HCT116 (cell line): ENCODE results near the gene EFNB1. TPM values are rescaled to one million over a fixed set of nuclear protein-coding genes. Genes with fewer than 3 reads are reported as not detected.

ENCODE experiments used
- ATAC-seq: fragments of 200-7000 bp; cut with Tn5 transposase; 2 replicates; pipeline ENCODE4 v1.9.1; 2020; ENCODE audit warnings: mild to moderate bottlenecking, moderate library complexity
- BruUV-seq: library from RNA; stranded (reverse); fragments of 400-500 nt; replicated peaks from 2 replicates; lab custom pipeline; 2021; lab: Mats Ljungman, UMichigan
- CTCF ChIA-PET: fragments of 300-600 bp; sonication (Branson Sonifier 250); formaldehyde crosslinking; loops from one replicate; lab custom pipeline; 2021; ENCODE audit warnings: antibody characterized with exemption; lab: Charles Lee
- POLR2A ChIA-PET: fragments of 300-600, 350-600 bp; sonication (Branson Sonifier 250); formaldehyde crosslinking; loops from one replicate; lab custom pipeline; 2021; ENCODE audit warnings: antibody characterized with exemption; lab: Charles Lee
- RAD21 ChIA-PET, 2 experiments: fragments of 300-600 bp; sonication (Branson Sonifier 250); formaldehyde crosslinking; loops; one replicate each; lab custom pipeline; 2023; ENCODE audit warnings: low total read pairs in 2 of 2; ENCODE audit not compliant: uncharacterized antibody in 2 of 2, unreplicated experiment in 2 of 2, low non-redundant PET in 1 of 2; lab: Charles Lee
- DNase-seq: peaks from one replicate; pipeline ENCODE4 v3.0.0-alpha.2; 2010; ENCODE audit warnings: low read depth, low spot score
- H2AFZ ChIP-seq: fragments of 200-600 bp; shearing (Covaris generic), sonication (generic); 2 replicates; pipeline ENCODE4 v1.6.1; 2017; ENCODE audit warnings: low read depth, mixed run types, mixed read lengths, antibody characterized with exemption, low read length; ENCODE audit not compliant: poor library complexity, severe bottlenecking
- H3K27ac ChIP-seq: 2 replicates; pipeline ENCODE4 v1.5.1; 2012; ENCODE audit warnings: low read depth, low read length
- H3K27me3 ChIP-seq: fragments of 200-600 bp; sonication (generic); 2 replicates; pipeline ENCODE4 v1.6.1; 2016; ENCODE audit warnings: mixed run types, low read length, mixed read lengths; ENCODE audit not compliant: insufficient read depth
- H3K36me3 ChIP-seq, 2 experiments: fragments of 200-500 bp in 1 of 2; fragments of 200-600 bp in 1 of 2; sonication (Bioruptor generic) in 1 of 2; sonication (generic) in 1 of 2; 2 replicates each; pipeline versions ENCODE4 v1.5.1 to v1.6.1; 2014 to 2016; ENCODE audit warnings: low read length in 2 of 2, inconsistent platforms in 1 of 2, mixed read lengths in 1 of 2, mixed run types in 1 of 2; ENCODE audit not compliant: insufficient read depth in 2 of 2, control insufficient read depth in 1 of 2
- H3K4me1 ChIP-seq, 2 experiments: fragments of 200-600 bp in 1 of 2; sonication (generic) in 1 of 2; 2 replicates each; pipeline versions ENCODE4 v1.5.1 to v1.6.1; 2012 to 2017; ENCODE audit warnings: low read length in 2 of 2, inconsistent platforms in 1 of 2, mild to moderate bottlenecking in 1 of 2, mixed read lengths in 1 of 2, mixed run types in 1 of 2, moderate library complexity in 1 of 2; ENCODE audit not compliant: insufficient read depth in 2 of 2, control insufficient read depth in 1 of 2
- H3K4me2 ChIP-seq: fragments of 200-600 bp; sonication (generic); 2 replicates; pipeline ENCODE4 v1.6.1; 2017; ENCODE audit warnings: mixed run types, low read length, mixed read lengths
- H3K4me3 ChIP-seq, 2 experiments: fragments of 200-600 bp in 1 of 2; sonication (generic) in 1 of 2; replicated peaks in 1 of 2; 2 replicates each; pipeline ENCODE4 v1.5.1; 2011 to 2016; ENCODE audit warnings: low read length in 2 of 2, control low read depth in 1 of 2, low read depth in 1 of 2, mild to moderate bottlenecking in 1 of 2, mixed read lengths in 1 of 2, mixed run types in 1 of 2
- H3K79me2 ChIP-seq: fragments of 200-600 bp; sonication (generic); 2 replicates; pipeline ENCODE4 v1.6.1; 2017; ENCODE audit warnings: mild to moderate bottlenecking, mixed run types, low read length, moderate library complexity, mixed read lengths; ENCODE audit not compliant: insufficient read depth
- H3K9ac ChIP-seq: fragments of 200-600 bp; sonication (generic); 2 replicates; pipeline ENCODE4 v1.6.1; 2016; ENCODE audit warnings: low read length, mixed read lengths
- H3K9me2 ChIP-seq: fragments of 200-600 bp; sonication (generic), shearing (Covaris generic); 2 replicates; pipeline ENCODE4 v1.6.1; 2017; ENCODE audit warnings: mixed run types, mild to moderate bottlenecking, moderate library complexity; ENCODE audit not compliant: insufficient read depth
- H3K9me3 ChIP-seq, 2 experiments: fragments of 200-500 bp in 1 of 2; fragments of 200-600 bp in 1 of 2; sonication (Bioruptor generic) in 1 of 2; sonication (generic) in 1 of 2; 2 replicates each; pipeline ENCODE4 v1.6.1; 2014 to 2017; ENCODE audit warnings: low read length in 2 of 2, mixed read lengths in 2 of 2, inconsistent platforms in 1 of 2, low read depth in 1 of 2, mild to moderate bottlenecking in 1 of 2, mixed run types in 1 of 2, moderate library complexity in 1 of 2; ENCODE audit not compliant: control insufficient read depth in 1 of 2, insufficient read depth in 1 of 2
- H4K20me1 ChIP-seq: fragments of 200-600 bp; sonication (generic), shearing (Covaris generic); 2 replicates; pipeline ENCODE4 v1.6.1; 2017; ENCODE audit warnings: mixed run types, mild to moderate bottlenecking, moderate library complexity; ENCODE audit not compliant: insufficient read depth
- CBX3 ChIP-seq: IDR thresholded peaks from 2 replicates; pipeline ENCODE4 v1.6.1; 2012; ENCODE audit warnings: low read depth
- CEBPB ChIP-seq: IDR thresholded peaks from 2 replicates; pipeline ENCODE4 v1.6.1; 2012; ENCODE audit warnings: low read depth
- EGR1 ChIP-seq: IDR thresholded peaks from 2 replicates; pipeline ENCODE4 v1.6.1; 2012; ENCODE audit warnings: low read depth
- ELF1 ChIP-seq: IDR thresholded peaks from 2 replicates; pipeline ENCODE4 v1.6.1; 2012; ENCODE audit warnings: low read depth, borderline replicate concordance
- EZH2 ChIP-seq: fragments of 200-600 bp; sonication (generic); IDR thresholded peaks from 2 replicates; pipeline ENCODE4 v1.6.1; 2017; ENCODE audit warnings: antibody characterized with exemption, mixed run types
- EZH2phosphoT487 ChIP-seq: fragments of 200-600 bp; IDR thresholded peaks from 2 replicates; pipeline ENCODE4 v1.6.1; 2018; ENCODE audit warnings: antibody characterized with exemption, borderline replicate concordance
- FOSL1 ChIP-seq: IDR thresholded peaks from 2 replicates; pipeline ENCODE4 v1.6.1; 2012; ENCODE audit warnings: low read depth
- JUND ChIP-seq: IDR thresholded peaks from 2 replicates; pipeline ENCODE4 v1.6.1; 2012
- RAD21 ChIP-seq: IDR thresholded peaks from 2 replicates; pipeline ENCODE4 v1.6.1; 2012; ENCODE audit warnings: low read depth, mild to moderate bottlenecking
- SP1 ChIP-seq: IDR thresholded peaks from 2 replicates; pipeline ENCODE4 v1.6.1; 2012; ENCODE audit warnings: low read depth
- intact Hi-C: fragments of 100-400 bp; cut with micrococcal nuclease; formaldehyde crosslinking; loops from 2 replicates; pipeline ENCODE4 v1.10.0; 2022
- total RNA-seq: library from RNA; stranded (reverse); gene quantifications from one replicate; pipeline ENCODE4 v1.2.1, GENCODE V29; 2021; ENCODE audit not compliant: unreplicated experiment
- TF ChIP-seq, protein P1 (sequence below): IDR thresholded peaks from 2 replicates; pipeline ENCODE4 v1.6.1; 2012
- TF ChIP-seq, protein P2 (sequence below), 3 experiments: fragments of 200-600 bp in 1 of 3; sonication (generic) in 1 of 3; IDR thresholded peaks in 2 of 3; conservative IDR thresholded peaks in 1 of 3; 2 replicates each; pipeline ENCODE4 v1.5.1; 2012 to 2017; ENCODE audit warnings: low read depth in 2 of 3, low read length in 2 of 3, antibody characterized with exemption in 1 of 3, borderline replicate concordance in 1 of 3, control low read depth in 1 of 3, mild to moderate bottlenecking in 1 of 3, mixed read lengths in 1 of 3, mixed run types in 1 of 3, moderate library complexity in 1 of 3; ENCODE audit not compliant: insufficient read depth in 1 of 3
- TF ChIP-seq, protein P3 (sequence below): IDR thresholded peaks from 2 replicates; pipeline ENCODE4 v1.6.1; 2011; ENCODE audit warnings: mild to moderate bottlenecking, low read length, moderate library complexity; ENCODE audit not compliant: insufficient replicate concordance; ENCODE audit errors: extremely low read depth
- TF ChIP-seq, protein P4 (sequence below): IDR thresholded peaks from 2 replicates; pipeline ENCODE4 v1.6.1; 2012; ENCODE audit warnings: low read depth

EFNB1 gene
- total RNA-seq, 1 experiment from 2014 or later = 14.7 TPM

DNA sequence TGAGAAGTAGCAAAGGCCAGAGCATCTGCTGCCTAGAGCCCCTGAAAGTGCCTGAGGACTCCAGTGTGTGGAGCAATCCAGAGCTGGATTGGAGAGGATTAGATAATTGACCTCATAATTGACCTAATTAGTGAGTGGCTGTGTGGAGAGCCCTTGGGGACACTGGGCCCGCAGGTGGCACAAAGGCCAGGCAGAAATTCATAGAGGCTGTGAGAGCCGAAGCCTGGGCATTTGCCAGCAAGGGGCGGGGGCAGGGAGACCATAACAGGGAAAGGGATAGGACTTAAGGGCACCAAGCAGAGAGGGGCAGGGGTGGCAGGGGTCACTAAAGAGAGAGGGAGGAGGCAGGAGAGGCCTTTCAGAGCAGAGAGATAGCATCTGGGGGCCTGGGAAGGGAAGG, 45.3 kb downstream of the EFNB1 start:
- POLR2A ChIA-PET = no interaction called here
- intact Hi-C loops = no loop called here
- Histone ChIP-seq H3K9ac (no peak overlapping the region), H3K4me3 (no peak overlapping the region), H3K36me3 (no peaks in the 10 kb centered on the region), H4K20me1 (no peaks in the 10 kb centered on the region), H2AFZ (no peak overlapping the region), H3K4me1 (no peaks in the 10 kb centered on the region), H3K9me3 (no peaks in the 10 kb centered on the region), H3K79me2 (no peaks in the 10 kb centered on the region), H3K27ac (no peak overlapping the region), H3K9me2 (no peaks in the 10 kb centered on the region), H3K4me2 (no peak overlapping the region), H3K27me3 (no peaks in the 10 kb centered on the region)
- DNase-seq (no peak), ATAC-seq (no peak)
- CTCF ChIA-PET = no interaction called here
- RAD21 ChIA-PET = no interaction called here
- BruUV-seq = no TSS peak
- TF ChIP-seq EGR1 = no peak
- TF ChIP-seq, protein P1, sequence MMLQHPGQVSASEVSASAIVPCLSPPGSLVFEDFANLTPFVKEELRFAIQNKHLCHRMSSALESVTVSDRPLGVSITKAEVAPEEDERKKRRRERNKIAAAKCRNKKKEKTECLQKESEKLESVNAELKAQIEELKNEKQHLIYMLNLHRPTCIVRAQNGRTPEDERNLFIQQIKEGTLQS = no peak
- TF ChIP-seq, protein P2, sequence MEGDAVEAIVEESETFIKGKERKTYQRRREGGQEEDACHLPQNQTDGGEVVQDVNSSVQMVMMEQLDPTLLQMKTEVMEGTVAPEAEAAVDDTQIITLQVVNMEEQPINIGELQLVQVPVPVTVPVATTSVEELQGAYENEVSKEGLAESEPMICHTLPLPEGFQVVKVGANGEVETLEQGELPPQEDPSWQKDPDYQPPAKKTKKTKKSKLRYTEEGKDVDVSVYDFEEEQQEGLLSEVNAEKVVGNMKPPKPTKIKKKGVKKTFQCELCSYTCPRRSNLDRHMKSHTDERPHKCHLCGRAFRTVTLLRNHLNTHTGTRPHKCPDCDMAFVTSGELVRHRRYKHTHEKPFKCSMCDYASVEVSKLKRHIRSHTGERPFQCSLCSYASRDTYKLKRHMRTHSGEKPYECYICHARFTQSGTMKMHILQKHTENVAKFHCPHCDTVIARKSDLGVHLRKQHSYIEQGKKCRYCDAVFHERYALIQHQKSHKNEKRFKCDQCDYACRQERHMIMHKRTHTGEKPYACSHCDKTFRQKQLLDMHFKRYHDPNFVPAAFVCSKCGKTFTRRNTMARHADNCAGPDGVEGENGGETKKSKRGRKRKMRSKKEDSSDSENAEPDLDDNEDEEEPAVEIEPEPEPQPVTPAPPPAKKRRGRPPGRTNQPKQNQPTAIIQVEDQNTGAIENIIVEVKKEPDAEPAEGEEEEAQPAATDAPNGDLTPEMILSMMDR (IDR thresholded peaks at IDR 0.05 in 2 of 3, conservative IDR thresholded peaks at IDR 0.05 in 1 of 3; ENCODE audit: borderline replicate concordance in 1 of 3, insufficient read depth in 1 of 3, low read depth in 2 of 3, low read length in 2 of 3) = no peak
- TF ChIP-seq, protein P3, sequence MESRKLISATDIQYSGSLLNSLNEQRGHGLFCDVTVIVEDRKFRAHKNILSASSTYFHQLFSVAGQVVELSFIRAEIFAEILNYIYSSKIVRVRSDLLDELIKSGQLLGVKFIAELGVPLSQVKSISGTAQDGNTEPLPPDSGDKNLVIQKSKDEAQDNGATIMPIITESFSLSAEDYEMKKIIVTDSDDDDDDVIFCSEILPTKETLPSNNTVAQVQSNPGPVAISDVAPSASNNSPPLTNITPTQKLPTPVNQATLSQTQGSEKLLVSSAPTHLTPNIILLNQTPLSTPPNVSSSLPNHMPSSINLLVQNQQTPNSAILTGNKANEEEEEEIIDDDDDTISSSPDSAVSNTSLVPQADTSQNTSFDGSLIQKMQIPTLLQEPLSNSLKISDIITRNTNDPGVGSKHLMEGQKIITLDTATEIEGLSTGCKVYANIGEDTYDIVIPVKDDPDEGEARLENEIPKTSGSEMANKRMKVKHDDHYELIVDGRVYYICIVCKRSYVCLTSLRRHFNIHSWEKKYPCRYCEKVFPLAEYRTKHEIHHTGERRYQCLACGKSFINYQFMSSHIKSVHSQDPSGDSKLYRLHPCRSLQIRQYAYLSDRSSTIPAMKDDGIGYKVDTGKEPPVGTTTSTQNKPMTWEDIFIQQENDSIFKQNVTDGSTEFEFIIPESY = no peak
- TF ChIP-seq CEBPB = no peak
- TF ChIP-seq FOSL1 = no peak
- TF ChIP-seq ELF1 = no peak
- no peak for TF ChIP-seq RAD21
- no peak for TF ChIP-seq EZH2
- no peak for TF ChIP-seq SP1
- TF ChIP-seq JUND = no peak
- no peak for TF ChIP-seq CBX3
- TF ChIP-seq EZH2phosphoT487 = no peak
- TF ChIP-seq, protein P4, sequence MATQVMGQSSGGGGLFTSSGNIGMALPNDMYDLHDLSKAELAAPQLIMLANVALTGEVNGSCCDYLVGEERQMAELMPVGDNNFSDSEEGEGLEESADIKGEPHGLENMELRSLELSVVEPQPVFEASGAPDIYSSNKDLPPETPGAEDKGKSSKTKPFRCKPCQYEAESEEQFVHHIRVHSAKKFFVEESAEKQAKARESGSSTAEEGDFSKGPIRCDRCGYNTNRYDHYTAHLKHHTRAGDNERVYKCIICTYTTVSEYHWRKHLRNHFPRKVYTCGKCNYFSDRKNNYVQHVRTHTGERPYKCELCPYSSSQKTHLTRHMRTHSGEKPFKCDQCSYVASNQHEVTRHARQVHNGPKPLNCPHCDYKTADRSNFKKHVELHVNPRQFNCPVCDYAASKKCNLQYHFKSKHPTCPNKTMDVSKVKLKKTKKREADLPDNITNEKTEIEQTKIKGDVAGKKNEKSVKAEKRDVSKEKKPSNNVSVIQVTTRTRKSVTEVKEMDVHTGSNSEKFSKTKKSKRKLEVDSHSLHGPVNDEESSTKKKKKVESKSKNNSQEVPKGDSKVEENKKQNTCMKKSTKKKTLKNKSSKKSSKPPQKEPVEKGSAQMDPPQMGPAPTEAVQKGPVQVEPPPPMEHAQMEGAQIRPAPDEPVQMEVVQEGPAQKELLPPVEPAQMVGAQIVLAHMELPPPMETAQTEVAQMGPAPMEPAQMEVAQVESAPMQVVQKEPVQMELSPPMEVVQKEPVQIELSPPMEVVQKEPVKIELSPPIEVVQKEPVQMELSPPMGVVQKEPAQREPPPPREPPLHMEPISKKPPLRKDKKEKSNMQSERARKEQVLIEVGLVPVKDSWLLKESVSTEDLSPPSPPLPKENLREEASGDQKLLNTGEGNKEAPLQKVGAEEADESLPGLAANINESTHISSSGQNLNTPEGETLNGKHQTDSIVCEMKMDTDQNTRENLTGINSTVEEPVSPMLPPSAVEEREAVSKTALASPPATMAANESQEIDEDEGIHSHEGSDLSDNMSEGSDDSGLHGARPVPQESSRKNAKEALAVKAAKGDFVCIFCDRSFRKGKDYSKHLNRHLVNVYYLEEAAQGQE = no peak
